Measurements from ENCODE around the gene CNTN2. TPM values are rescaled to one million over a fixed set of nuclear protein-coding genes. Genes with fewer than 3 reads are reported as not detected.

CNTN2 gene
- total RNA-seq, 1 donor from 2014 or later: 208 TPM

DNA sequence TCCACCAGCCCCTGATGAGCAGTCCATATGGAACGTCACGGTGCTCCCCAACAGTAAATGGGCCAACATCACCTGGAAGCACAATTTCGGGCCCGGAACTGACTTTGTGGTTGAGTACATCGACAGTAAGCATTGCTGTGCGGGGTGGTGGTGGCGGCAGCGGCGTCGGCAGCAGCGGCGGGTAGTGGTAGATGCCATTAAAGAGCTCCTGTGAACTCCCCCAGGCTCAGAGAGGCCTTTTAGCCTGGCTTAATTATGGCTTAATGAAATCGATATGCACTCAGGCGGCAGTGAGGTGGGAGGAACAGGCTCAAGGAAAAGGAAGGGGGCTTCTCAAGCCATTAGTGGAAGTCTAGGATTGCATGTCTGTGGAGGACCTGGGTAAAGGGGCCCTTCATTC, 41.9 kb upstream of the CNTN2 start:
- Mint-ChIP-seq H3K27me3 (ENCODE audit: unreplicated experiment) (peaks cover 8% of the 10 kb centered on the region), H3K36me3 (ENCODE audit: unreplicated experiment) (peaks cover 10% of the 10 kb centered on the region), H3K27ac (ENCODE audit: unreplicated experiment) (peak overlapping the region; percentile 24), H3K4me3 (ENCODE audit: unreplicated experiment) (peak overlapping the region; percentile 17), H3K4me1 (ENCODE audit: low read depth, unreplicated experiment) (peaks cover 37% of the 10 kb centered on the region), H3K9me3 (ENCODE audit: unreplicated experiment) (peaks cover 9% of the 10 kb centered on the region)
- no peak for DNase-seq
- TF ChIP-seq CTCF (IDR thresholded peaks at IDR 0.05; ENCODE audit: partially characterized antibody, unreplicated experiment): no peak

- H3K27me3 Mint-ChIP-seq (ENCODE audit: unreplicated experiment): peaks cover 8% of the 10 kb centered on the region
- TF ChIP-seq CTCF (IDR thresholded peaks at IDR 0.05; ENCODE audit: partially characterized antibody, unreplicated experiment): no peak
- no peak for DNase-seq
- peaks cover 35% of the 10 kb centered on the region for H3K4me1 Mint-ChIP-seq (ENCODE audit: low read depth, unreplicated experiment)
- peaks cover 16% of the 10 kb centered on the region for H3K9me3 Mint-ChIP-seq (ENCODE audit: unreplicated experiment)
- H3K36me3 Mint-ChIP-seq (ENCODE audit: unreplicated experiment): peaks cover 15% of the 10 kb centered on the region
- H3K27ac Mint-ChIP-seq (ENCODE audit: unreplicated experiment): peak overlapping the region; percentile 80
- H3K4me3 Mint-ChIP-seq (ENCODE audit: unreplicated experiment): peak overlapping the region; percentile 53
Measured at GRCh38 chr1:205002705-205003104, 40.3 kb upstream of the CNTN2 start.

- no peak for TF ChIP-seq CTCF (IDR thresholded peaks at IDR 0.05; ENCODE audit: partially characterized antibody, unreplicated experiment)
- Mint-ChIP-seq H3K4me3 (ENCODE audit: unreplicated experiment) (peak overlapping the region; percentile 53), H3K27me3 (ENCODE audit: unreplicated experiment) (peaks cover 8% of the 10 kb centered on the region), H3K4me1 (ENCODE audit: low read depth, unreplicated experiment) (peaks cover 31% of the 10 kb centered on the region), H3K36me3 (ENCODE audit: unreplicated experiment) (peaks cover 15% of the 10 kb centered on the region), H3K9me3 (ENCODE audit: unreplicated experiment) (peaks cover 17% of the 10 kb centered on the region), H3K27ac (ENCODE audit: unreplicated experiment) (peak overlapping the region; percentile 80)
- DNase-seq: no peak
Measured at GRCh38 chr1:205003358-205004131, 39.5 kb upstream of the CNTN2 start.

- no peak for DNase-seq
- Mint-ChIP-seq H3K4me3 (ENCODE audit: unreplicated experiment) (no peak overlapping the region), H3K27me3 (ENCODE audit: unreplicated experiment) (peaks cover 12% of the 10 kb centered on the region), H3K9me3 (ENCODE audit: unreplicated experiment) (peaks cover 20% of the 10 kb centered on the region), H3K36me3 (ENCODE audit: unreplicated experiment) (peaks cover 19% of the 10 kb centered on the region), H3K27ac (ENCODE audit: unreplicated experiment) (no peak overlapping the region), H3K4me1 (ENCODE audit: low read depth, unreplicated experiment) (peaks cover 34% of the 10 kb centered on the region)
- TF ChIP-seq CTCF (IDR thresholded peaks at IDR 0.05; ENCODE audit: partially characterized antibody, unreplicated experiment): no peak
Measured at GRCh38 chr1:205004351-205004750, 38.7 kb upstream of the CNTN2 start.

DNA sequence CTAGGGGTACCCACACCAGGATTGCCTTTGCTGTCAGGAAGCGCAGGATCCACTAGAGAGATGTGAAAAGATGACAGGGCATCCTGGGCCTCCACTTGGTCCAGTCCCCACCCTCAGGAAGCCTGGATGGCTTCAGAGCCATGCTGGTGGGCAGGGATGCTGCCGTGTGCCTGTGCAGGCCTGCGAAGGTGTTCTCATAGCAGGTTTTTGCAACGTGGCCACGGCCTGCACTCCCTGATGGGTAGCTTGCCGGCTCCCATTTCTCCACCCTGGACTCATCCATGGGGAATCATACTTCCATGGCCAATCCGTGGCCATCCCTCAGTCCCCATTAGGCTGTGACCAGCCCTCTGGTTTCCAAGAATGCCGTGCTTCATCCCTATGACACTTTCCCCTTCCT, 34.1 kb upstream of the CNTN2 start:
- Mint-ChIP-seq H3K4me3 (ENCODE audit: unreplicated experiment) (no peak overlapping the region), H3K4me1 (ENCODE audit: low read depth, unreplicated experiment) (peaks cover 42% of the 10 kb centered on the region), H3K9me3 (ENCODE audit: unreplicated experiment) (peaks cover 31% of the 10 kb centered on the region), H3K27ac (ENCODE audit: unreplicated experiment) (no peak overlapping the region), H3K27me3 (ENCODE audit: unreplicated experiment) (peaks cover 14% of the 10 kb centered on the region), H3K36me3 (ENCODE audit: unreplicated experiment) (peaks cover 17% of the 10 kb centered on the region)
- no peak for TF ChIP-seq CTCF (IDR thresholded peaks at IDR 0.05; ENCODE audit: partially characterized antibody, unreplicated experiment)
- DNase-seq: no peak
